Astrocyte (in vitro differentiated cells and primary cell): ENCODE results near the gene UMODL1. TPM values are rescaled to one million over a fixed set of nuclear protein-coding genes. Genes with fewer than 3 reads are reported as not detected.
A peak's percentile ranks its signal among the peaks of the same experiment; 100 is the strongest.

ENCODE experiments used
- DNase-seq: peaks from one replicate; pipeline ENCODE4 v3.0.0-alpha.2; 2010; ENCODE audit warnings: low read depth
- FAIRE-seq: peaks from 2 replicates; lab custom pipeline; 2011; peaks lifted over from hg19 to GRCh38; lab: Jason Lieb, UNC
- H2AFZ ChIP-seq: 2 replicates; pipeline ENCODE4 v1.6.0; 2012; ENCODE audit warnings: low read depth, low read length, inconsistent platforms
- H3K27ac ChIP-seq: 2 replicates; pipeline ENCODE4 v1.5.1; 2011; ENCODE audit warnings: low read depth, low read length, inconsistent platforms
- H3K27me3 ChIP-seq: 2 replicates; pipeline ENCODE4 v1.6.0; 2011; ENCODE audit warnings: low read length, inconsistent platforms; ENCODE audit not compliant: insufficient read depth
- H3K36me3 ChIP-seq: 2 replicates; pipeline ENCODE4 v1.5.1; 2011; ENCODE audit warnings: low read length, inconsistent platforms; ENCODE audit not compliant: insufficient read depth
- H3K4me1 ChIP-seq: 2 replicates; pipeline ENCODE4 v1.5.1; 2011; ENCODE audit warnings: low read length, inconsistent platforms; ENCODE audit not compliant: insufficient read depth
- H3K4me2 ChIP-seq: 2 replicates; pipeline ENCODE4 v1.6.0; 2012; ENCODE audit warnings: low read length, inconsistent platforms
- H3K4me3 ChIP-seq: 2 replicates; pipeline ENCODE4 v1.5.1; 2011; ENCODE audit warnings: low read depth, mild to moderate bottlenecking, low read length, inconsistent platforms; ENCODE audit not compliant: insufficient read depth
- H3K79me2 ChIP-seq: 2 replicates; pipeline ENCODE4 v1.6.0; 2012; ENCODE audit warnings: mild to moderate bottlenecking, low read length, inconsistent platforms; ENCODE audit not compliant: insufficient read depth
- H3K9ac ChIP-seq: 2 replicates; pipeline ENCODE4 v1.6.0; 2012; ENCODE audit warnings: mild to moderate bottlenecking, low read length, inconsistent platforms
- H3K9me3 ChIP-seq: 2 replicates; pipeline ENCODE4 v1.5.1; 2012; ENCODE audit warnings: low read depth, mild to moderate bottlenecking, low read length, inconsistent platforms; ENCODE audit not compliant: insufficient read depth
- H4K20me1 ChIP-seq: 2 replicates; pipeline ENCODE4 v1.6.0; 2012; ENCODE audit warnings: low read length, inconsistent platforms; ENCODE audit not compliant: insufficient read depth
- H3K27ac Mint-ChIP-seq: one replicate; pipeline ENCODE4 v1.8.0; 2021; ENCODE audit warnings: mild to moderate bottlenecking, mixed read lengths; ENCODE audit not compliant: unreplicated experiment
- H3K27me3 Mint-ChIP-seq: one replicate; pipeline ENCODE4 v1.8.0; 2021; ENCODE audit warnings: low read depth, mixed read lengths; ENCODE audit not compliant: unreplicated experiment
- H3K36me3 Mint-ChIP-seq: one replicate; pipeline ENCODE4 v1.8.0; 2021; ENCODE audit warnings: low read depth, mixed read lengths; ENCODE audit not compliant: unreplicated experiment
- H3K4me1 Mint-ChIP-seq: one replicate; pipeline ENCODE4 v1.8.0; 2021; ENCODE audit warnings: low read depth, mixed read lengths; ENCODE audit not compliant: unreplicated experiment
- H3K4me3 Mint-ChIP-seq: one replicate; pipeline ENCODE4 v1.8.0; 2021; ENCODE audit warnings: mild to moderate bottlenecking, moderate library complexity, mixed read lengths; ENCODE audit not compliant: unreplicated experiment
- H3K9me3 Mint-ChIP-seq: one replicate; pipeline ENCODE4 v1.8.0; 2021; ENCODE audit warnings: mild to moderate bottlenecking, mixed read lengths; ENCODE audit not compliant: unreplicated experiment
- CTCF ChIP-seq: IDR thresholded peaks from 2 replicates; pipeline ENCODE4 v1.5.1; 2011; ENCODE audit warnings: low read depth, mild to moderate bottlenecking, inconsistent platforms, low read length, moderate library complexity; ENCODE audit not compliant: insufficient read depth
- EZH2 ChIP-seq: IDR thresholded peaks from 2 replicates; pipeline ENCODE4 v1.6.1; 2012; ENCODE audit warnings: mild to moderate bottlenecking, low read length, inconsistent platforms; ENCODE audit not compliant: insufficient read depth
- total RNA-seq: library from RNA; stranded (reverse); gene quantifications from 2 replicates; pipeline ENCODE4 v1.2.1, GENCODE V29; 2021

The UMODL1 gene
- total RNA-seq, 1 donor from 2014 or later = not detected

- peaks cover 24% of the 10 kb centered on the region for H3K27me3 ChIP-seq
- H3K79me2 ChIP-seq = no peaks in the 10 kb centered on the region
- no peak overlapping the region for H2AFZ ChIP-seq
- Mint-ChIP-seq H3K36me3 (no peaks in the 10 kb centered on the region), H3K9me3 (no peaks in the 10 kb centered on the region), H3K27ac (no peak overlapping the region), H3K4me1 (peaks cover 9% of the 10 kb centered on the region), H3K4me3 (no peak overlapping the region), H3K27me3 (peaks cover 47% of the 10 kb centered on the region)
- no peak overlapping the region for H3K4me3 ChIP-seq
- FAIRE-seq (no peak), DNase-seq (no peak)
- no peaks in the 10 kb centered on the region for H4K20me1 ChIP-seq
- no peak overlapping the region for H3K27ac ChIP-seq
- no peak overlapping the region for H3K9ac ChIP-seq
- no peak overlapping the region for H3K4me2 ChIP-seq
- no peak for TF ChIP-seq CTCF
- peak; percentile 6 for TF ChIP-seq EZH2
- H3K36me3 ChIP-seq = no peaks in the 10 kb centered on the region
- no peaks in the 10 kb centered on the region for H3K9me3 ChIP-seq
- H3K4me1 ChIP-seq = peaks cover 5% of the 10 kb centered on the region
These were observed 47.1 kb downstream of the UMODL1 start for GRCh38 chr21:42117967-42118780.

DNA sequence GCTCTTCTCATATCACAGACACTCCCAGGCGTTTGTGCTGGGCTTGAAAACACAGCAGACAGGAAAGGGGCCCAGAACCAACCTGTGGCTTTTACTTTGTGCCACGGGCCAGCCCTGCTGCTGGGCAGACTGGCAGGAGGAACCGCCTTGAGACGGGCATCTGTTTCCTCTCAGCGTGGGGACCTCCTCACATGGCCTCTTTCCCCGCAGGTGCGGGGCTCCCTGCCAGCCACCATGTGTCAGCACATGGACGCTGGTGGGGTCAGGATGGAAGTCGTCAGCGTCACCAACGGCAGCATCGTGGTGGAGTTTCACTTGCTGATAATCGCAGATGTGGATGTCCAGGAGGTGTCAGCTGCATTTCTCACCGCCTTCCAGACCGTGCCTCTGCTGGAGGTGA lies 47.8 kb downstream of the UMODL1 start:
- Histone ChIP-seq H3K4me2 (no peak overlapping the region), H3K27ac (no peak overlapping the region), H3K9ac (no peak overlapping the region), H3K4me1 (peaks cover 5% of the 10 kb centered on the region), H3K79me2 (no peaks in the 10 kb centered on the region), H2AFZ (no peak overlapping the region), H3K27me3 (peaks cover 24% of the 10 kb centered on the region), H3K4me3 (no peak overlapping the region), H4K20me1 (no peaks in the 10 kb centered on the region), H3K9me3 (no peaks in the 10 kb centered on the region), H3K36me3 (no peaks in the 10 kb centered on the region)
- no peak overlapping the region for H3K4me3 Mint-ChIP-seq
- H3K36me3 Mint-ChIP-seq = no peaks in the 10 kb centered on the region
- no peak overlapping the region for H3K27ac Mint-ChIP-seq
- TF ChIP-seq CTCF (no peak), EZH2 (no peak)
- FAIRE-seq (no peak), DNase-seq (no peak)
- peaks cover 41% of the 10 kb centered on the region for H3K27me3 Mint-ChIP-seq
- no peaks in the 10 kb centered on the region for H3K9me3 Mint-ChIP-seq
- peaks cover 12% of the 10 kb centered on the region for H3K4me1 Mint-ChIP-seq
